BE2C (cell line): ENCODE measurements around the gene MED29.

Source experiments
- DNase-seq: peaks from one replicate; pipeline ENCODE4 v3.0.0-alpha.2; 2020
- H3K27me3 ChIP-seq: fragments of 250-450 bp; sonication (Bioruptor Pico); 2 replicates; pipeline ENCODE4 v1.5.1; 2020; ENCODE audit warnings: mild to moderate bottlenecking
- H3K36me3 ChIP-seq: fragments of 250-450 bp; sonication (Bioruptor Pico); 2 replicates; pipeline ENCODE4 v1.5.1; 2020; ENCODE audit warnings: mild to moderate bottlenecking
- H3K4me1 ChIP-seq: fragments of 250-450 bp; sonication (Bioruptor Pico); 2 replicates; pipeline ENCODE4 v1.5.1; 2020
- H3K4me3 ChIP-seq: 2 replicates; pipeline ENCODE4 v1.5.1; 2011; ENCODE audit warnings: low read depth, low read length
- H3K9me3 ChIP-seq: fragments of 250-450 bp; sonication (Bioruptor Pico); 2 replicates; pipeline ENCODE4 v1.5.1; 2020
- TF ChIP-seq, protein P1 (sequence below): IDR thresholded peaks from 2 replicates; pipeline ENCODE4 v1.5.1; 2012; ENCODE audit warnings: mild to moderate bottlenecking, low read depth, low read length

The MED29 gene

DNA sequence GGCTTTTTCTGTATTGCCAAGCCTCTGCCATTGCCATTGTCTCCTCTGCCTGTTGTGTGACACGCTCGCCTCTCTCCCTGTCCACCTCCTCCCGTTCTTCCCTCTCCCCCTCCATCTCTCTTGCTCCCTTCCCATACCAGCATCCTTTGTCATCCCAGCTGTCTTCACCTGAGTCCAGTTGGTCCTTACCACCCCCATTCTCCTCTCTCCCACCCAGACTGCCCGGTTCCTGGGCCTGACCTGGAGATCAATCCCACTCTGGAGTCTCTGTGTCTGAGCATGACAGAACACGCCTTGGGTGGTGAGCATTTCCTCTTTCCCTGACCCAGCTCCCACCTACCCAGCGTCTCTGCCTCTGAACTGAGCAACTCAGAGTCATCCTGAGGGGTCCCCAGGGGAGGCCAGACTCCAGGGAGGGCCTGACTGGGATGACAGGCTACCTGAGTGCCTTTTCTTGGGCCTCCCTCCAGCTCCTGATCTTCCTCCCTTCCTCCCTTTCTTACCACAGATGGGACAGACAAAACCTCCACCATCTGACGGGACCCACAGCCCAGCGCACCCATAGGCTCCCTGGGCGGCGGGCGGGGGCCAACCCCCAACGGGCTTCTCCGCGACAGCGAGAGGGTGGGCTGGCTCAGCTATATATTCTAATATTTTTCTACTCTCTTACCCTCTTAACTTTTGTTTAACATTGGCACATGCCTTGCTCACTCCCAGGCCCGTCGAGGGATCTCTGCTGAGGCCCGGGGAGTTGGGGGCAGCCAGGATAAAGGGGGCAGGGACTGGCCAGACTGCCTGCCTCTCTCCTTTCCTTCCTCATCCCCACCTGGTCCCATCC, 8.0 kb upstream of the MED29 start:
- peaks cover 42% of the 10 kb centered on the region for H3K36me3 ChIP-seq
- no peaks in the 10 kb centered on the region for H3K27me3 ChIP-seq
- H3K9me3 ChIP-seq, result no peaks in the 10 kb centered on the region
- no peak for DNase-seq
- H3K4me3 ChIP-seq, result no peak overlapping the region
- TF ChIP-seq, protein P1, sequence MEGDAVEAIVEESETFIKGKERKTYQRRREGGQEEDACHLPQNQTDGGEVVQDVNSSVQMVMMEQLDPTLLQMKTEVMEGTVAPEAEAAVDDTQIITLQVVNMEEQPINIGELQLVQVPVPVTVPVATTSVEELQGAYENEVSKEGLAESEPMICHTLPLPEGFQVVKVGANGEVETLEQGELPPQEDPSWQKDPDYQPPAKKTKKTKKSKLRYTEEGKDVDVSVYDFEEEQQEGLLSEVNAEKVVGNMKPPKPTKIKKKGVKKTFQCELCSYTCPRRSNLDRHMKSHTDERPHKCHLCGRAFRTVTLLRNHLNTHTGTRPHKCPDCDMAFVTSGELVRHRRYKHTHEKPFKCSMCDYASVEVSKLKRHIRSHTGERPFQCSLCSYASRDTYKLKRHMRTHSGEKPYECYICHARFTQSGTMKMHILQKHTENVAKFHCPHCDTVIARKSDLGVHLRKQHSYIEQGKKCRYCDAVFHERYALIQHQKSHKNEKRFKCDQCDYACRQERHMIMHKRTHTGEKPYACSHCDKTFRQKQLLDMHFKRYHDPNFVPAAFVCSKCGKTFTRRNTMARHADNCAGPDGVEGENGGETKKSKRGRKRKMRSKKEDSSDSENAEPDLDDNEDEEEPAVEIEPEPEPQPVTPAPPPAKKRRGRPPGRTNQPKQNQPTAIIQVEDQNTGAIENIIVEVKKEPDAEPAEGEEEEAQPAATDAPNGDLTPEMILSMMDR, result no peak
- no peaks in the 10 kb centered on the region for H3K4me1 ChIP-seq

DNA sequence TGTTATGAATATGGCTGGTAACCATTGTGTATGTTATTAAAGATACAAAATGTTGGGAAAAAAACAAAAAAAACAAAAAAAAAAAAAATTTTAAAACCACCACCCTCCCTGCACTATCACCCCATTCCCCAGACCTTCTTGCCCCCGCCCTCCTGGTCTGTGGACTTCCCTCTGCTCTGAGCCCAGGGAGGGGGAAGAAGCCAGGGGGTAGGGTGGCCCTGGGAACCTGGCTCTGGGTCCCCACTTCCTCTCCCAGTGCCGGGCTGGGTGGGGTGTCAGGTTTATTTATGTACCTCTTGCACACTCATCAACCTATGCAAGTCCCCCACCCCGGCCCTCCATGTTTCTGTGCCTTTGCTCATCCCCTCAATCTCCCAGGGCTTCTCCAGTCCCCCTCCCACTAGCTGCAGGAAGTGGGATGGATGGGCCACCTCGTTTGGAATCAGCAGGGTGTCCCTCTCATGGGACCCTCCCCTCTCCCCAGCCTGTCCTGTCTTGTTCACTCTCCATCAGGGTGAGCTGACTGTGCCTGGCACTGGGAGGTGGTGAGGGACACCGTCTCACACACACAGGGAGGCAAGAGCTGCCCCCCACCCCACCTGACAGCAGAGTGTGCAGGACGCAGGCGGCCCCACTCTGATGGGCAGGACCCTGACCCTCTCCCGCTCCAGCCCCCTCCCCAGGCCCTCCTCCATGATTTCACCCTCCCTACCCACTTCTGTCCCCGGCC, 6.2 kb upstream of the MED29 start:
- DNase-seq, result no peak

DNA sequence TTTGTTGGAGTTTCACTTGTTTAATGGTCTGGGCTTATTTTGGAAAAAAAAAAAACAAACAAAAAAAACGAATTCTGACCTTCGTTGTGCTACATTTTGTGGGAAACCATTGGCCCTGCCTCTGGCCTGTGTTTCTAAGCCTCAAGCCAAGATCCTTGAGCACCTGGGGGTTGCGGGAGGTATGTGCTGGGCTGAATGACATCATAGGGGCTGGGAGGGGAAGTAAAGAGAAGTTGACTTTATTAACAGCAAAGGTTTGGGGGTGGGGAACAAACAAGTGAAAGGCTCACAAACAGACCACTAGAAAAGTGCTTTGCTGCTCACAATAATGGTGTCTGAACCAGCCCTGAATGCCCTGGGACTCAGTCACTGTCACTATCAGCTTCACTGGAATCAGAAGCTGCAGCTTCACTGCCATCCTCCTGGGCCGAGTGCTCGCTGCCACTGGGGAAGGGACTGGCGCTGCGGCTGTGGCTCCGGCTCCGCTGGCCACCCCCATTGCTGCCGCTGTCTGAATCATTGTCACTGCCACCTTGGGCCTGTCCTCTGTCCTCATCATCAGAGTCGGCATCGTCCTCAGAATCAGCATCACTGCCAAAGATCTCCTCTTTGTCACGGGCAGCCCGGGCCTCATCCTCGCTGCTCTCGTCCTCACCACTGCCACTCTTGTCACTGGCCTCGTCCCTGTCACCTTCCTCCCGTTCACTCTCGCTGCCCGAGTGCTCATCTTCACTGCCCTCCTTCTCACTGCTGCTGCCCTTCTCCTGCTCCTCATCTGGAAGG, 5.4 kb upstream of the MED29 start:
- Histone ChIP-seq H3K9me3 (no peaks in the 10 kb centered on the region), H3K4me3 (no peak overlapping the region), H3K4me1 (no peaks in the 10 kb centered on the region), H3K36me3 (peaks cover 45% of the 10 kb centered on the region), H3K27me3 (no peaks in the 10 kb centered on the region)
- no peak for DNase-seq
- TF ChIP-seq, protein P1, result no peak

More for the DNA sequence above, 6.2 kb upstream of the MED29 start:
- no peaks in the 10 kb centered on the region for H3K9me3 ChIP-seq
- TF ChIP-seq, protein P1, result no peak
- H3K27me3 ChIP-seq, result no peaks in the 10 kb centered on the region
- H3K4me1 ChIP-seq, result no peaks in the 10 kb centered on the region
- peaks cover 48% of the 10 kb centered on the region for H3K36me3 ChIP-seq
- no peak overlapping the region for H3K4me3 ChIP-seq

DNA sequence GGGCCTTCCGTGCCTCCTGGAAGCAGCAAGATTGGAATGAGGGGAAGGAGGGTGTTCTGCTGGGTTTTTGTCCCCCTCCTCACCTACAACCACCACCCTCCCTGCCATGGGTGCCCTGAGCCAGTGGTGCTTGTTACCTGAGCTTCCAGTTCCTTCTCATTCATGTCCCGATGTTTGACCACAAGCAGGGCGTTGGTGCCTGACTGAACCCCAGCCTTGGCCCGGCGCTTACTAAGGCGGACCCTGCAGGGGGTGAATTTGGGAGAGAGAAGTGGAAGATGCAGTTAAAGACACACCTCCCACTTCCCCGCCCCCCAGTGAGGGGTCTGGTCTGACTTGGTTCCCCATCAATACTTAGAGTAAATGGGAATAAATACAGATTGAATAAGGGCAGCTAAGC, 4.6 kb upstream of the MED29 start:
- Histone ChIP-seq H3K27me3 (no peaks in the 10 kb centered on the region), H3K4me3 (no peak overlapping the region), H3K36me3 (peaks cover 37% of the 10 kb centered on the region)

DNA sequence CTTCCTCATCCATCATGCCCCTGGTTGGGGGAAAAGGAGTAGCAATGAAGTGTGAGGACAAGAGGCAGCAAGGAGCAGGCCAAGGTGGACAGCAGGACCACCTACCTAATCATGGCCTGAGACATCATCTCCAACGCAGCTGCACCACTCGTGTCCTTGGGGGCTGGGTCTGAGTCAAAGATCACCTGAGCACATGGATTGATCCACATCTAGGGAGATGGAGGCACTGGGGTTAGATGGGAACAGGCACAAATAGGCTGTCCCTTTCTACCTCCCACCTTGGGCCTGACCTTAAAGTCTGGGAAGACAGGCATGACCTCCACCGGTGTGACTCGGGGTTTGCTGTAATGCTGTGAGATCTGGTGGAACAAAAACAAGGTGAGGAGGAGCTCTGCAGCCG, 2.5 kb upstream of the MED29 start:
- Histone ChIP-seq H3K36me3 (peaks cover 37% of the 10 kb centered on the region), H3K4me3 (no peak overlapping the region), H3K9me3 (no peaks in the 10 kb centered on the region), H3K4me1 (no peaks in the 10 kb centered on the region), H3K27me3 (no peaks in the 10 kb centered on the region)
- DNase-seq, result no peak
- TF ChIP-seq, protein P1, result no peak

More for the DNA sequence above, 4.6 kb upstream of the MED29 start:
- DNase-seq, result no peak
- TF ChIP-seq, protein P1, result no peak
- H3K4me1 ChIP-seq, result no peaks in the 10 kb centered on the region
- no peaks in the 10 kb centered on the region for H3K9me3 ChIP-seq
